Stimulated activated CD4-positive, alpha-beta T cell treated with anti-CD3 and anti-CD28 coated beads, Interleukin-2, amount 100 ng/mL, for 24 hours (primary cell): ENCODE measurements around the gene FXYD6.
"Not testable (repeated sequence)": the region's sequence is repeated elsewhere in the genome, so short reads cannot be mapped to it uniquely, and the experiment has no call there.

Experiments used
- DNase-seq, 2 donors: peaks; one replicate each; pipeline ENCODE4 v3.0.0-alpha.2; 2020

Gene FXYD6

GRCh38 chr11:117876341-117877119 lies at the start of gene FXYD6:
Gene FXYD6 (minus strand): TSS chr11:117876658. CDS start chr11:117842776, 33,882 bp downstream.
- peak in 1 of 2 donors; percentile 17 for DNase-seq

GRCh38 chr11:117926166-117926565 lies 49.7 kb upstream of the FXYD6 start:
- DNase-seq, result not testable (repeated sequence)

GRCh38 chr11:117925198-117925925 lies 48.9 kb upstream of the FXYD6 start:
- DNase-seq, result no peak

GRCh38 chr11:117924631-117925170 lies 48.2 kb upstream of the FXYD6 start:
- no peak for DNase-seq

GRCh38 chr11:117923773-117924172 lies 47.3 kb upstream of the FXYD6 start:
- DNase-seq, result no peak

GRCh38 chr11:117923275-117923674 lies 46.8 kb upstream of the FXYD6 start:
- no peak for DNase-seq

GRCh38 chr11:117921893-117922292 lies 45.4 kb upstream of the FXYD6 start:
- DNase-seq, result no peak

- DNase-seq, result no peak
Observed at GRCh38 chr11:117921456-117921855, 45.0 kb upstream of the FXYD6 start.

GRCh38 chr11:117919781-117920221 lies 43.3 kb upstream of the FXYD6 start:
- DNase-seq, result no peak

- DNase-seq, result no peak
Observed at GRCh38 chr11:117919341-117919740, 42.9 kb upstream of the FXYD6 start.

- no peak for DNase-seq
Observed at GRCh38 chr11:117918366-117919255, 42.2 kb upstream of the FXYD6 start.

- no peak for DNase-seq
Observed at GRCh38 chr11:117917591-117918151, 41.2 kb upstream of the FXYD6 start.

GRCh38 chr11:117916956-117917355 lies 40.5 kb upstream of the FXYD6 start:
- DNase-seq, result no peak

GRCh38 chr11:117915672-117916235 lies 39.3 kb upstream of the FXYD6 start:
- DNase-seq, result no peak

- DNase-seq, result no peak
Observed at GRCh38 chr11:117914991-117915618, 38.6 kb upstream of the FXYD6 start.

GRCh38 chr11:117914398-117914761 lies 37.9 kb upstream of the FXYD6 start:
- DNase-seq, result no peak

- DNase-seq, result no peak
Observed at GRCh38 chr11:117913736-117914397, 37.4 kb upstream of the FXYD6 start.

GRCh38 chr11:117912497-117912896 lies 36.0 kb upstream of the FXYD6 start:
- no peak for DNase-seq

GRCh38 chr11:117911694-117912093 lies 35.2 kb upstream of the FXYD6 start:
- DNase-seq, result no peak

GRCh38 chr11:117910941-117911655 lies 34.6 kb upstream of the FXYD6 start:
- DNase-seq, result no peak
